ENCODE results near the gene ATXN1. TPM values are rescaled to one million over a fixed set of nuclear protein-coding genes. Genes with fewer than 3 reads are reported as not detected.

The ATXN1 gene
- total and polyA plus RNA-seq, 2 of the 13 experiments (the other 11 are each of a cell fraction or from before 2014, with no cell fraction given) = 20.7 to 39.5 TPM

GRCh38 chr6:16634855-16635254 lies 126.4 kb downstream of the ATXN1 start:
- in situ Hi-C loops (cut with HindIII; ENCODE audit: extremely low pct_ligation_motif_present, low pct_unique_long_range_greater_than_20kb) (no loop called here), intact Hi-C loops (cut with micrococcal nuclease; ENCODE audit: unreplicated experiment) (loop anchor here (10.0 kb wide), 1 partner anchor 100 kb away; no protein-coding TSS in a partner anchor)
- peaks cover 8% of the 10 kb centered on the region; the same call in 1 of the 2 replicates for H4K20me1 ChIP-seq (ENCODE audit: insufficient read depth, low read length)
- no peak overlapping the region for H3K27ac ChIP-seq (ENCODE audit: extremely low read length, insufficient read depth, low read length)
- TF ChIP-seq SYNCRIP (IDR thresholded peaks at IDR 0.05; ENCODE audit: insufficient read depth, low read depth, low read length) (no peak), HHEX (CRISPR knock-in tag; IDR thresholded peaks at IDR 0.05) (no peak)
- TF ChIP-seq, protein P1, sequence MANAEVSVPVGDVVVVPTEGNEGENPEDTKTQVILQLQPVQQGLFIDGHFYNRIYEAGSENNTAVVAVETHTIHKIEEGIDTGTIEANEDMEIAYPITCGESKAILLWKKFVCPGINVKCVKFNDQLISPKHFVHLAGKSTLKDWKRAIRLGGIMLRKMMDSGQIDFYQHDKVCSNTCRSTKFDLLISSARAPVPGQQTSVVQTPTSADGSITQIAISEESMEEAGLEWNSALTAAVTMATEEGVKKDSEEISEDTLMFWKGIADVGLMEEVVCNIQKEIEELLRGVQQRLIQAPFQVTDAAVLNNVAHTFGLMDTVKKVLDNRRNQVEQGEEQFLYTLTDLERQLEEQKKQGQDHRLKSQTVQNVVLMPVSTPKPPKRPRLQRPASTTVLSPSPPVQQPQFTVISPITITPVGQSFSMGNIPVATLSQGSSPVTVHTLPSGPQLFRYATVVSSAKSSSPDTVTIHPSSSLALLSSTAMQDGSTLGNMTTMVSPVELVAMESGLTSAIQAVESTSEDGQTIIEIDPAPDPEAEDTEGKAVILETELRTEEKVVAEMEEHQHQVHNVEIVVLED (CRISPR knock-in tag; IDR thresholded peaks at IDR 0.05; ENCODE audit: borderline replicate concordance) = 0 out of 2 replicates have a peak, but pooled peaks have one; percentile 4
- TF ChIP-seq, protein P2, sequence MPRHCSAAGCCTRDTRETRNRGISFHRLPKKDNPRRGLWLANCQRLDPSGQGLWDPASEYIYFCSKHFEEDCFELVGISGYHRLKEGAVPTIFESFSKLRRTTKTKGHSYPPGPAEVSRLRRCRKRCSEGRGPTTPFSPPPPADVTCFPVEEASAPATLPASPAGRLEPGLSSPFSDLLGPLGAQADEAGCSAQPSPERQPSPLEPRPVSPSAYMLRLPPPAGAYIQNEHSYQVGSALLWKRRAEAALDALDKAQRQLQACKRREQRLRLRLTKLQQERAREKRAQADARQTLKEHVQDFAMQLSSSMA (CRISPR knock-in tag; IDR thresholded peaks at IDR 0.05) = 0 out of 2 replicates have a peak, but pooled peaks have one; percentile 9
- ATAC-seq (peak; percentile 16; the same call in 1 of the 3 replicates), DNase-seq (ENCODE audit: low spot score) (no peak), FAIRE-seq (peak; percentile 18)
- H2AFZ ChIP-seq (ENCODE audit: low read length) = no peak overlapping the region
- peaks cover 4 to 5% of the 10 kb centered on the region in 2 experiments; a peak in 2 of 5 replicates for H3K36me3 ChIP-seq (replicated peaks in 1 of 2; ENCODE audit: control insufficient read depth in 1 of 2, insufficient read depth in 2 of 2, low read length in 2 of 2)
- CTCF ChIA-PET (ENCODE audit: low intra/inter-chr PET ratio, low total read pairs) = no interaction called here
- no peak overlapping the region for H3K4me3 ChIP-seq (replicated peaks in 1 of 3; ENCODE audit: insufficient read depth in 1 of 3, low read depth in 2 of 3, low read length in 3 of 3)
- peaks cover 2% of the 10 kb centered on the region for H3K79me2 ChIP-seq (ENCODE audit: insufficient read depth, low read length)
- no peaks in the 10 kb centered on the region for H3K27me3 ChIP-seq (ENCODE audit: control insufficient read depth in 1 of 2, insufficient read depth in 2 of 2, low read length in 2 of 2)
- 68% methylated on average over 5 of the region's 5 CpGs for WGBS (ENCODE audit: low lambda C conversion rate)
- BruUV-seq (replicated peaks) = no TSS peak
- H3K9me3 ChIP-seq (ENCODE audit: low read length) = no peaks in the 10 kb centered on the region
- POLR2A ChIA-PET = interaction anchor here (1.5 kb wide), 1 partner anchor 64 kb away, joined by 3 read pairs; no protein-coding TSS in a partner anchor
- peaks cover 37% of the 10 kb centered on the region for H3K4me1 ChIP-seq (ENCODE audit: insufficient read depth, low read length)
- no peak overlapping the region for H3K9ac ChIP-seq (ENCODE audit: insufficient read depth, low read depth, low read length)
- no peak overlapping the region; the same call in 1 of the 2 replicates for H3K4me2 ChIP-seq (ENCODE audit: low read depth, low read length)

GRCh38 chr6:16633961-16634360 lies 127.3 kb downstream of the ATXN1 start:
- no TSS peak for BruUV-seq (replicated peaks)
- H3K9ac ChIP-seq (ENCODE audit: insufficient read depth, low read depth, low read length) = no peak overlapping the region
- peaks cover 37% of the 10 kb centered on the region for H3K4me1 ChIP-seq (ENCODE audit: insufficient read depth, low read length)
- no peaks in the 10 kb centered on the region for H3K9me3 ChIP-seq (ENCODE audit: low read length)
- ChIA-PET CTCF (ENCODE audit: low intra/inter-chr PET ratio, low total read pairs) (no interaction called here), POLR2A (no interaction called here)
- no peak overlapping the region for H3K4me3 ChIP-seq (replicated peaks in 1 of 3; ENCODE audit: insufficient read depth in 1 of 3, low read depth in 2 of 3, low read length in 3 of 3)
- no peak overlapping the region for H3K4me2 ChIP-seq (ENCODE audit: low read depth, low read length)
- ATAC-seq (no peak), DNase-seq (ENCODE audit: low spot score) (no peak), FAIRE-seq (no peak)
- H3K79me2 ChIP-seq (ENCODE audit: insufficient read depth, low read length) = peaks cover 2% of the 10 kb centered on the region
- in situ Hi-C loops (cut with HindIII; ENCODE audit: extremely low pct_ligation_motif_present, low pct_unique_long_range_greater_than_20kb) = no loop called here
- peaks cover 2% of the 10 kb centered on the region in 2 experiments; a peak in 2 of 5 replicates for H3K36me3 ChIP-seq (replicated peaks in 1 of 2; ENCODE audit: control insufficient read depth in 1 of 2, insufficient read depth in 2 of 2, low read length in 2 of 2)
- H2AFZ ChIP-seq (ENCODE audit: low read length) = no peak overlapping the region
- 96% methylated on average over 1 of the region's 1 CpG for WGBS (ENCODE audit: low lambda C conversion rate)
- no peaks in the 10 kb centered on the region for H3K27me3 ChIP-seq (ENCODE audit: control insufficient read depth in 1 of 2, insufficient read depth in 2 of 2, low read length in 2 of 2)
- H3K27ac ChIP-seq (ENCODE audit: extremely low read length, insufficient read depth, low read length) = no peak overlapping the region
- intact Hi-C loops (cut with micrococcal nuclease; ENCODE audit: unreplicated experiment) = loop anchor here (10.0 kb wide), 1 partner anchor 99 kb away; no protein-coding TSS in a partner anchor
- H4K20me1 ChIP-seq (ENCODE audit: insufficient read depth, low read length) = peaks cover 8% of the 10 kb centered on the region; the same call in 1 of the 2 replicates
- TF ChIP-seq CBX2 (IDR thresholded peaks at IDR 0.05; ENCODE audit: low read depth, low read length) = no peak
- TF ChIP-seq CBX2 (CRISPR knock-in tag; IDR thresholded peaks at IDR 0.05; ENCODE audit: low read depth) = no peak
- TF ChIP-seq, protein P3, sequence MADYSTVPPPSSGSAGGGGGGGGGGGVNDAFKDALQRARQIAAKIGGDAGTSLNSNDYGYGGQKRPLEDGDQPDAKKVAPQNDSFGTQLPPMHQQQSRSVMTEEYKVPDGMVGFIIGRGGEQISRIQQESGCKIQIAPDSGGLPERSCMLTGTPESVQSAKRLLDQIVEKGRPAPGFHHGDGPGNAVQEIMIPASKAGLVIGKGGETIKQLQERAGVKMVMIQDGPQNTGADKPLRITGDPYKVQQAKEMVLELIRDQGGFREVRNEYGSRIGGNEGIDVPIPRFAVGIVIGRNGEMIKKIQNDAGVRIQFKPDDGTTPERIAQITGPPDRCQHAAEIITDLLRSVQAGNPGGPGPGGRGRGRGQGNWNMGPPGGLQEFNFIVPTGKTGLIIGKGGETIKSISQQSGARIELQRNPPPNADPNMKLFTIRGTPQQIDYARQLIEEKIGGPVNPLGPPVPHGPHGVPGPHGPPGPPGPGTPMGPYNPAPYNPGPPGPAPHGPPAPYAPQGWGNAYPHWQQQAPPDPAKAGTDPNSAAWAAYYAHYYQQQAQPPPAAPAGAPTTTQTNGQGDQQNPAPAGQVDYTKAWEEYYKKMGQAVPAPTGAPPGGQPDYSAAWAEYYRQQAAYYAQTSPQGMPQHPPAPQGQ (CRISPR knock-in tag; IDR thresholded peaks at IDR 0.05; ENCODE audit: borderline replicate concordance) = no peak
- TF ChIP-seq ZMYM2 (CRISPR knock-in tag; IDR thresholded peaks at IDR 0.05) = no peak
- no peak for TF ChIP-seq NAIF1 (CRISPR knock-in tag; IDR thresholded peaks at IDR 0.05; ENCODE audit: borderline replicate concordance)
- no peak for TF ChIP-seq ZSCAN9 (CRISPR knock-in tag; IDR thresholded peaks at IDR 0.05; ENCODE audit: borderline replicate concordance)
- no peak for TF ChIP-seq ZNF747 (CRISPR knock-in tag; IDR thresholded peaks at IDR 0.05; ENCODE audit: borderline replicate concordance)
- TF ChIP-seq WIZ (CRISPR knock-in tag; IDR thresholded peaks at IDR 0.05) = no peak
- no peak for TF ChIP-seq RARA (CRISPR knock-in tag; IDR thresholded peaks at IDR 0.05)
- no peak for TF ChIP-seq PHF8 (CRISPR knock-in tag; IDR thresholded peaks at IDR 0.05)
- TF ChIP-seq ELF3 (CRISPR knock-in tag; IDR thresholded peaks at IDR 0.05) = no peak
